D721Med (cell line): Measurements from ENCODE around the gene B4GALT5.

Experiments used
- DNase-seq: peaks from one replicate; pipeline ENCODE4 v3.0.0; 2011; ENCODE audit warnings: low spot score; ENCODE audit not compliant: insufficient read length
- FAIRE-seq: peaks from 2 replicates; lab custom pipeline; 2011; peaks lifted over from hg19 to GRCh38; lab: Jason Lieb, UNC
- TF ChIP-seq, protein P1 (sequence below): IDR thresholded peaks from 2 replicates; pipeline ENCODE4 v1.5.1; 2012; ENCODE audit warnings: mild to moderate bottlenecking, control low read depth; ENCODE audit not compliant: insufficient read depth; ENCODE audit errors: missing control alignments

B4GALT5 gene

DNA sequence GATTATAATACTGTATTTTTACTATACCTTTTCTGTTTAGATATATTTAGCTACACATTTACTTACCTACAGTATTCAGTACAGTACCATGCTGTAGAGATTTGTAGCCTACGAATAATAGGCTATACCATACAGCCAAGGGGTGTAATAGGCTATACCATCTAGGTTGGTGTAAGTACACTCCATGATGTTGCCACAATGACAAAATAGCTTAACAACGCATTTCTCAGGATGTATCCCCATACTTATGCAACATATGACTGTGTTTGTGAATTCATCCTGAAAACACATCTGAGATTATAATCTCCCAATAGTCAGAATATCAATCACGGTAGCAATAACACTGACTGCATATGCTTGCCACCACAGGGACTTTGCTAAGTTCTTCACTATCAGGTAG, 20.7 kb downstream of the B4GALT5 start:
- DNase-seq: no peak
- FAIRE-seq: no peak
- TF ChIP-seq, protein P1, sequence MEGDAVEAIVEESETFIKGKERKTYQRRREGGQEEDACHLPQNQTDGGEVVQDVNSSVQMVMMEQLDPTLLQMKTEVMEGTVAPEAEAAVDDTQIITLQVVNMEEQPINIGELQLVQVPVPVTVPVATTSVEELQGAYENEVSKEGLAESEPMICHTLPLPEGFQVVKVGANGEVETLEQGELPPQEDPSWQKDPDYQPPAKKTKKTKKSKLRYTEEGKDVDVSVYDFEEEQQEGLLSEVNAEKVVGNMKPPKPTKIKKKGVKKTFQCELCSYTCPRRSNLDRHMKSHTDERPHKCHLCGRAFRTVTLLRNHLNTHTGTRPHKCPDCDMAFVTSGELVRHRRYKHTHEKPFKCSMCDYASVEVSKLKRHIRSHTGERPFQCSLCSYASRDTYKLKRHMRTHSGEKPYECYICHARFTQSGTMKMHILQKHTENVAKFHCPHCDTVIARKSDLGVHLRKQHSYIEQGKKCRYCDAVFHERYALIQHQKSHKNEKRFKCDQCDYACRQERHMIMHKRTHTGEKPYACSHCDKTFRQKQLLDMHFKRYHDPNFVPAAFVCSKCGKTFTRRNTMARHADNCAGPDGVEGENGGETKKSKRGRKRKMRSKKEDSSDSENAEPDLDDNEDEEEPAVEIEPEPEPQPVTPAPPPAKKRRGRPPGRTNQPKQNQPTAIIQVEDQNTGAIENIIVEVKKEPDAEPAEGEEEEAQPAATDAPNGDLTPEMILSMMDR: no peak

DNA sequence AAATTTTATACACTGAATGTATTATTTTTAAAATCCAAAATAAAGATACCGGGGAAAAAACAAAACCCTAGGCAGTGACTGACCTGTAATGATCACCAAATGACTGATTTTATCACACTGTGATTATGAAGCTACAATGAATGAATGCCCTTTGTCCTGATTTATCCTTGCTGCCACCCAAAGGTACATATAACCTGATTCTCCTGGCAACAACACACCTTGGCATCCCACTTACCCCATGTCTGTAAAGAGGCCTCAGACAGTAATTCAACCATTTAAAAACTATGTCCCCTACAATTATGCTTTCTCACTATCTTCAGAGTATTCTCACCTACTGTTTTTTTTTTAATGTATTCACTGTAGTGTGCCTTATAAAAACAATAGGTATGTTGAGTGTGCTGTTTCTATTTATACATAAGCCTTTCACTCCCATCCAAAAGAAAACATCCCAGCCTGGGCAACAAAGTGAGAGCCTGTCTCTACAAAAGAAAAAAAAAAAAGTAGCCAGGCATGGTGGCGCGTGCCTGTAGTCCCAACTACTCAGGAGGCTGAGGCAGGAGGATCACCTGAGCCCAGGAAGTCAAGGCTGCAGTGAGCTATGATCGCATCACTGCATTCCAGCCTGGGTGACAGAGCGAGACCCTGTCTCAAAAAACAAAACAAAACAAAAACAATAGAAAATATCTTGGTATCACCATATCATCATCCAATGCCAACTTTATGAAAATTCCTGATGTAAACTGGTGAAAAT, 21.7 kb downstream of the B4GALT5 start:
- TF ChIP-seq, protein P1: no peak
- FAIRE-seq: no peak
- DNase-seq: no peak

DNA sequence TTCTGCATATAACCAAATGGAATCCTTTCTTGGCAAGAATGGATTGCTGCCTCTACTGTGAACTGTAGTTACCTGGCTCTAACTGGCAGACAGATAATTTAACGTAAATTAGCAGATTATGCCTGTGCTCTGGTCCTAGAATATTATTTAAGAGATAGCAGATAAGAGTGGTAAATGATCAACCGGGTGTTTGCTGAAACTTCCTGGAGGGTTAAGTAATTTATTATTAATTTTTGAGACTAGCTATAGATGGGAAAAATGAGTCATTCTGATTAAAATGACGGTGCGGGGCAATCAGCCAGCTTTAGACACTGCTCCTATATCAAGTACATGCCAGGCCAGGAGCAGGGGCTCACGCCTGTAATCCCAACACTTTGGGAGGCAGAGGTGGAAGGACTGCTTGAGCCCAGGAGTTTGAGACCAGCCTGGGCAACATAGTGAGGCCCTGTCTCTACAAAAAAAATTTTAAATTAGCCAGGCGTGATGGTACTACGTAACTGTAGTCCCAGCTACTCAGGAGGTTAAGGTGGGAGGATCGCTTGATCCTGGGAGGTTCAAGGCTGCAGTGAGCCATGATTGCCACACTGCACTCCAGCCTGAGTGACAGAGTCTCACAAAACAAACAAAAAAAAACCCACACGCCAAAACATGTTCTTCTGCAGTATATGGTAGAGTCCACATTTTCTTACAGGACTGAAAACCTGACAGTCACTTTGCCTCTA, 22.6 kb downstream of the B4GALT5 start:
- FAIRE-seq (no peak), DNase-seq (no peak)
- TF ChIP-seq, protein P1: no peak

DNA sequence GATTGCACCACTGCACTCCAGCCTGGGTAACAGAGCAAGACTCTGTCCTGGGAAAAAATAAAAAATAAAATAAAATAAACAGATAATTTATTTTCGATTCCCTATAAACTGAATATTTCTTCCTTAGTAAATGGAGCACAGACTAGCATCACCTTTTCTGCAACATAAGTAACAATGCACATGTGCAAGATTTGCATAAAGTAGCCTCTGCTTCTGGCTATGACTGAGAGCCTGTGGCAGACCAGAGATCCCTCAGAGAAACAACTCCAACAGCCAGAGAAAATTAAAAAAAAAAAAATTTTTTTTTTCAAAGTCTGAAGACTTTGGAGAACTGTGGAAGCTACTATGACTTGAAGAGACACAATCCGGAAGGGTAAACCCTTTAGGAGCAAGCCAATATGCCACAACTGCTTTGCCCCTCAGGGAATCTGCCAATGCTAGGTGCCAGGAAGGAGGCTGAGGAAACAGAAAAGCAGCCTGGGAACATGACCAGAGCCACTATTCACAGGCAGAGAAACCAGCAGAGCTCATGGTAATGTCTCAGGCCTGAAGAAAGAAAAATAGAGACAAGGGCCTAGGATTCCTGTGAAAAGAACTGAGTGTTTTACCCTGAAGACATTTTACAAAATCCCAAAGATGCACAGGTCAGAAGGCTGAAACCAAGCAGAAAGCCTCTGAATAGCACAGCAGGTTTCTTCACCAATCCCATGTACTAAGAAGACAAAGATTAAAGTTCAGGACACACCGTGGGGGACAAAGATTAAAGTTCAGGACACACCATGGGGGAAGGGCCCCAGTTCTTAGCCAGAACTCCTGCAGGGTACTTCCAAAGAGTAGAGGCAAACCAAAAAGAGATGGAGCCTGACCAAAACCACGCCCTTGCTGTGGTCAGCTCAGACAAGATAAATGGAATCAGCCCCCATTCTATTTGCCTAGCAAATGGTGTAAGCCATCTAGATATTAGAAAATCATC, 25.8 kb downstream of the B4GALT5 start:
- FAIRE-seq (no peak), DNase-seq (no peak)
- TF ChIP-seq, protein P1: no peak

DNA sequence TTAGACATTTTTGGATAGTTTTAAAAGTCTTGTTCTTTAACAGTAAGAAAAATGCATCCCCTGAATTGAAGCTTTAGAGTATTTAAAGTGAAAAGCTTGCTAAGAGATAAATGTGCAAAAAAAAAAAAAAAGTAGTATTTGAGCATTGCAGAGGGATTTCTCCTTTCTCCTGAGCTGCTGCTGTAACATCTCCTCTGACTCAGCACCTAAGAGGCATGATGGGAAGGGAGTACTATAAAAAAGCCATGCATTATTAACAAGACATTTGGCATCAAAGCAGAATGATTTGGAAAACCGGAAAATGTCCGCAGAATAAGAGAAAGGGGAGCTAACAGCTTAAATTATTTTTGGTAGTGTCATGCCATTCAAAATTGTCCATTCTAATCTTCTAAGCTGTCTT, 27.9 kb downstream of the B4GALT5 start:
- TF ChIP-seq, protein P1: no peak
- FAIRE-seq (no peak), DNase-seq (no peak)

DNA sequence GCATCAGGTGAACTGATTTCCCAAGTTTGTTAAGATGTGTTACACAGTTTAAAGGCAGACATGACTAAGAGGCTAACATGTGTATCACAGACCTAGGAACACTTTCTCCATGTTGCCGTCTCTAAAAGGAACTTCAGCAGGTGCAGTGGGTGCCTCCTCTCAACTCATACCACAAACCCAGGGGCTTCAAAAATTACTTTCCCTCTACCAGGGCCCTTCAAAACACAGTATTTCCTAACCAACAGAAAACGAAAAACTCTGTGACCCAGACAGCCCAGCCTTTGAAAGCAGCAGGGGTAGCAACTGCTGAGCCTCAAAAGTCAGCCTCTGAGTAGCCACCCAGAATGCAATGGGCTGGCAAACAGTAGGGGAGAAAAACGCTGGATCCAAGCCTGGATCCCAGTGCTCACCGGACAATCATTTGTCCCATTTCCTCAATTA, 28.5 kb downstream of the B4GALT5 start:
- FAIRE-seq: no peak
- DNase-seq: no peak

More for the DNA sequence above, 28.5 kb downstream of the B4GALT5 start:
- TF ChIP-seq, protein P1: no peak
